Heart right ventricle (tissue), 16 donors: ENCODE results near the gene ATOX1. TPM values are rescaled to one million over a fixed set of nuclear protein-coding genes. Genes with fewer than 3 reads are reported as not detected.
"Not testable (repeated sequence)": the region's sequence is repeated elsewhere in the genome, so short reads cannot be mapped to it uniquely, and the experiment has no call there.

Source experiments
- ATAC-seq, 8 donors: fragments of 200-7000 bp; cut with Tn5 transposase; one replicate each; pipeline ENCODE4 v1.9.1; 2020; ENCODE audit warnings: mild to moderate bottlenecking in 8 of 8, moderate library complexity in 8 of 8, moderate number of reproducible peaks in 1 of 8
- DNase-seq, 2 donors: peaks; one replicate each; pipeline ENCODE4 v3.0.0-alpha.2; 2020
- H3K27ac ChIP-seq, 10 donors: fragments of 200-600 bp; sonication (generic) in 2 of 10; one replicate each; pipeline versions ENCODE4 v1.5.0 to v1.8.0; 2020 to 2022; ENCODE audit warnings: mild to moderate bottlenecking in 3 of 10
- H3K27me3 ChIP-seq, 7 donors: fragments of 200-600 bp; one replicate each; pipeline ENCODE4 v1.8.0; 2021 to 2022; ENCODE audit warnings: mild to moderate bottlenecking in 2 of 7
- H3K36me3 ChIP-seq, 9 donors: fragments of 200-600 bp; sonication (generic) in 1 of 9; one replicate each; pipeline versions ENCODE4 v1.5.0 to v1.8.0; 2020 to 2022; ENCODE audit warnings: mild to moderate bottlenecking in 2 of 9
- H3K4me1 ChIP-seq, 9 donors: fragments of 200-600 bp; sonication (generic) in 1 of 9; one replicate each; pipeline versions ENCODE4 v1.5.0 to v1.8.0; 2020 to 2022; ENCODE audit warnings: mild to moderate bottlenecking in 4 of 9
- H3K4me3 ChIP-seq, 10 donors: fragments of 200-600 bp; sonication (generic) in 2 of 10; one replicate each; pipeline versions ENCODE4 v1.5.0 to v1.8.0; 2020 to 2022; ENCODE audit warnings: mild to moderate bottlenecking in 7 of 10, moderate library complexity in 2 of 10
- H3K9me3 ChIP-seq, 11 donors: fragments of 200-600 bp in 10 of 11; sonication (generic) in 2 of 11; one replicate each; pipeline versions ENCODE4 v1.5.0 to v1.8.0; 2013 to 2022; ENCODE audit warnings: mild to moderate bottlenecking in 2 of 11, control low read depth in 1 of 11, moderate library complexity in 1 of 11
- CTCF ChIP-seq, 9 donors: fragments of 200-600 bp; sonication (generic) in 2 of 9; IDR thresholded peaks; one replicate each; pipeline versions ENCODE4 v1.5.0 to v1.8.0; 2021 to 2022; ENCODE audit warnings: antibody characterized with exemption in 9 of 9, mild to moderate bottlenecking in 5 of 9, moderate library complexity in 1 of 9
- whole genome bisulfite sequencing, 2 donors: extraction: QIAGEN DNeasy Blood & Tissue Kit; methylation state at CpG; one replicate each; pipeline ENCODE4 v1.1.7; 2013; ENCODE audit warnings: inconsistent platforms in 1 of 2; 5-methylcytosine and 5-hydroxymethylcytosine counted together
- intact Hi-C, 10 donors: fragments of 100-400 bp; cut with DNase I; formaldehyde crosslinking; loops; one replicate each; pipeline versions ENCODE4 v1.11.1 to v1.14.2; 2022
- polyA plus RNA-seq, 2 donors: library from polyadenylated mRNA; stranded (reverse); fragments of 200-250 nt; gene quantifications; one replicate each; pipeline ENCODE4 v1.2.3, GENCODE V29; 2013
- total RNA-seq, 10 donors: library from RNA; stranded (reverse); fragmentation: NEBNext Ultra II Directional in 3 of 10; extraction: Animal tissue kit (Norgen Biotek cat#: 25700) in 3 of 10; gene quantifications; one replicate each; pipeline versions ENCODE4 v1.2.1 to v1.2.4, GENCODE V29; 2021 to 2023
- donor health status: Arrhythmogenic right ventricular cardiomyopathy.
- donor health status: ischemic (EF 13 %, LVEDD 7.1; RV severe dilation, severe dysfunction).
- donor health status: healthy with polysubstance abuse.
- donor health status: DM: no; HTN: yes; CAD: no.
- donor health status: DM: no; HTN: no; CAD: no.
- donor health status: ischemic (EF 25% LVEDD 6.9; RV normal size, moderate dysfunction).
- donor health status: ischemic (EF 25% LVEDD 5.7; RV mildly dilated, moderate dysfunction).
- donor health status: healthy.
- donor health status: DM: yes; HTN: yes; CAD: no.
- donor health status: Ischemic cardiomyopathy.
- donor health status: ischemic (EF 35%, LVEDD 5.7; RV mildly dilated, moderate dysfunction).
- donor health status: nonischemic (EF 11% LVEDD 7.7; RV severe dilation, severe dysfunction).
- donor health status: DM: yes; HTN: yes; CAD: no.
- donor health status: PGD.
- donor health status: ischemic (EF 29% LVEDD 5.4; RV normal size, mild dysfunction).
- donor health status: nonischemic (EF 23%, LVEDD 6.1; RV moderate dilation, normal function).

Gene ATOX1
- total and polyA plus RNA-seq, 12 donors: 52.5 to 125 (median 67.3) TPM

DNA sequence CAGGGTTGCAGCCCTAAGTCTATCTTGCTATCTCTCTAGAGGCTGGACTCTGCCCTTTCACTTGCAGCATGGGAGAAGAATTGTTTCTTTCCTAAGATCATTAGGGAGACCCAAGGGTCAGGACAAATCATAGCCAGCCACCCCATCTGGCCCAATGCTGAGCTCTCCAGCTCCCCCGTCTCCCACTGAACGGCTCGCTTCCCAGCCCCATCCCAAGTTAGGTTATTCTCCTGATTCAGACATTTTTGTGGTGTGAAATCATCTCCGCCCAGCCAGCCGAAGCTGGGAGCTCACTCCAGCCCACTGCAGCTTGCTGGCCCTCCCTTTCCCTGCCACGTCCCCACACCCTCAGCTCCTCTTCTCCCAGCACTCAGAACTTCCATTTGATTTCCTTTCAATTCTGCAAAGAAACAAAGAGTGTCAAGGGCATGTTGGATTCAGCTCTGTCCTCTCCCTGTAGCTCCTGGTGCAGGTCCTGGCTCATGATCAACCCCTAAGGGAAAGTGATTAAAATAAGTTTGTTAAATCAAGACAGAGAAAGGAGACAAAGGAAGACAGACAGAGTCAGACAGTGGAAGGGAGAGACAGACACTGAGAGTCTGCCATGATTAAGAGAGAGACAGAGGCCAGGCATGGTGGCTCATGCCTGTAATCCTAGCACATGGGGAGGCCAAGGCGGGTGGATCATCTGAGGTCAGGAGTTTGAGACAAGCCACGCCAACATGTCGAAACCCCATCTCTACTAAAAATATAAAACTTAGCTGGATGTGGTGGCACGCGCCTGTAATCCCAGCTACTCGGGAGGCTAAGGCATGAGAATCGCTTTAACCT lies 59.1 kb downstream of the ATOX1 start:
- Histone ChIP-seq H3K27ac (peak overlapping the region; percentile 29 to 89 (median 82)), H3K27me3 (peaks cover 0 to 6% (median 0%) of the 10 kb centered on the region in 7 donors), H3K4me3 (peak overlapping the region in 1 of 10 donors; percentile 23), H3K9me3 (no peaks in the 10 kb centered on the region), H3K36me3 (no peaks in the 10 kb centered on the region), H3K4me1 (peaks cover 0 to 56% (median 26%) of the 10 kb centered on the region in 9 donors)
- DNase-seq (peak; percentile 75 to 77), ATAC-seq (peak; percentile 87 to 91 (median 89))
- intact Hi-C loops: loop anchor here in 1 of 10 donors (5.0 kb wide), 1 partner anchor 37 kb away; no protein-coding TSS in a partner anchor
- no peak for TF ChIP-seq CTCF (IDR thresholded peaks at IDR 0.05)
- 67 to 73% methylated on average over 13 of the region's 13 CpGs for WGBS, 2 donors

DNA sequence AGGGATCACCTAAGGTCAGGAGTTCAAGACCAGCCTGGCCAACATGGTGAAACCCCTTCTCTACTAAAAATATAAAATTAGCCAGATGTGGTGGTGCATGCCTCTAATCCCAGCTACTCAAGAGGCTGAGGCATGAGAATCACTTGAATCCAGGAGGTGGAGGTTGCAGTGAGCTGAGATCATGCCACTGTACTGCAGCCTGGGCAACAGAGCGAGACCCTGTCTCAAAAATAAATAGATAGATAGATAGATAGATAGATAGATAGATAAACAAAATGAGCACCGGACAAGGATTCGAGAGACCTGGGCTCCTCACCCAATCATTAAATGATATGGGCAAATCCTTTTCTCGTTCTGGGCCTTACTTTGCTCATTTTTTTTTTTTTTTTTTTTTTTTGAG lies 60.4 kb downstream of the ATOX1 start:
- WGBS, 2 donors: 96 to 98% methylated on average over 4 of the region's 4 CpGs
- H3K9me3 ChIP-seq, ATAC-seq, H3K27me3 ChIP-seq, H3K36me3 ChIP-seq, H3K4me3 ChIP-seq, DNase-seq: not testable (repeated sequence)
- Histone ChIP-seq H3K27ac (peak overlapping the region; percentile 12 to 89 (median 79)), H3K4me1 (peaks cover 0 to 55% (median 26%) of the 10 kb centered on the region in 9 donors)
- intact Hi-C loops: loop anchor here in 1 of 10 donors (5.0 kb wide), 1 partner anchor 36 kb away; no protein-coding TSS in a partner anchor

DNA sequence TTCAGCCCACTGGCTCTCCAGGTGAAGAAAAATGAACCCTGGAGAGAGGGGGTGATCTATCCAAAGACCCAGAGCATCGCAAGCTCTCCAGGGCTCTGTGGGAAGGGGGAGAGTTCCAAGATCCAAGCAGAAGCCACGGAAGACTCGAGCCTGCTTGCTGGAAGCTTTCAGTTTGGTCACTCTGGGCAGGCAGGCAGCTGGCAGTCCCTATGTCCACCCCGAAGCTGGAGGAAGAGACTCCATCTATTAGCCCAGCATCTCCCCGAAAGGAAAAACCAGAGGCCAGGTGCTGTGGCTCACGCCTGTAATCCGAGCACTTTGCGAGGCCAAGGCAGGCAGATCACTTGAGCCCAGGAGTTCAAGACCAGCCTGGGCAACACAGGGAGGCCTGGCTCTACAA lies 61.0 kb downstream of the ATOX1 start:
- no peak for ATAC-seq
- peaks cover 0 to 48% (median 26%) of the 10 kb centered on the region in 9 donors for H3K4me1 ChIP-seq
- H3K4me3 ChIP-seq: peak overlapping the region in 1 of 10 donors; percentile 24

GRCh38 chr5:151696470-151697061 lies 61.9 kb downstream of the ATOX1 start:
- Histone ChIP-seq H3K27ac (peak overlapping the region; percentile 21 to 89 (median 78)), H3K4me1 (peaks cover 0 to 48% (median 26%) of the 10 kb centered on the region in 9 donors), H3K27me3 (peaks cover 0 to 6% (median 0%) of the 10 kb centered on the region in 7 donors), H3K36me3 (no peaks in the 10 kb centered on the region), H3K9me3 (no peaks in the 10 kb centered on the region), H3K4me3 (peak overlapping the region in 4 of 10 donors; percentile 3 to 24 (median 9))
- TF ChIP-seq CTCF (IDR thresholded peaks at IDR 0.05): no peak
- ATAC-seq (peak; percentile 34 to 79 (median 66)), DNase-seq (peak; percentile 53 to 61)
- intact Hi-C loops: loop anchor here in 1 of 10 donors (5.0 kb wide), 1 partner anchor 34 kb away; no protein-coding TSS in a partner anchor
- WGBS, 2 donors: 34 to 44% methylated on average over 20 of the region's 20 CpGs

More for the DNA sequence above, 61.0 kb downstream of the ATOX1 start:
- Histone ChIP-seq H3K9me3 (no peaks in the 10 kb centered on the region), H3K27ac (peak overlapping the region; percentile 12 to 89 (median 78)), H3K36me3 (no peaks in the 10 kb centered on the region), H3K27me3 (peaks cover 0 to 6% (median 0%) of the 10 kb centered on the region in 7 donors)
- no peak for DNase-seq
- intact Hi-C loops: loop anchor here in 1 of 10 donors (5.0 kb wide), 1 partner anchor 35 kb away; no protein-coding TSS in a partner anchor
- 78 to 79% methylated on average over 8 of the region's 8 CpGs for WGBS, 2 donors
- TF ChIP-seq CTCF (IDR thresholded peaks at IDR 0.05): no peak
